ENCODE results near the gene MED12L. TPM values are rescaled to one million over a fixed set of nuclear protein-coding genes. Genes with fewer than 3 reads are reported as not detected.

The MED12L gene
- total RNA-seq, 1 donor from 2014 or later = 0.97 TPM

DNA sequence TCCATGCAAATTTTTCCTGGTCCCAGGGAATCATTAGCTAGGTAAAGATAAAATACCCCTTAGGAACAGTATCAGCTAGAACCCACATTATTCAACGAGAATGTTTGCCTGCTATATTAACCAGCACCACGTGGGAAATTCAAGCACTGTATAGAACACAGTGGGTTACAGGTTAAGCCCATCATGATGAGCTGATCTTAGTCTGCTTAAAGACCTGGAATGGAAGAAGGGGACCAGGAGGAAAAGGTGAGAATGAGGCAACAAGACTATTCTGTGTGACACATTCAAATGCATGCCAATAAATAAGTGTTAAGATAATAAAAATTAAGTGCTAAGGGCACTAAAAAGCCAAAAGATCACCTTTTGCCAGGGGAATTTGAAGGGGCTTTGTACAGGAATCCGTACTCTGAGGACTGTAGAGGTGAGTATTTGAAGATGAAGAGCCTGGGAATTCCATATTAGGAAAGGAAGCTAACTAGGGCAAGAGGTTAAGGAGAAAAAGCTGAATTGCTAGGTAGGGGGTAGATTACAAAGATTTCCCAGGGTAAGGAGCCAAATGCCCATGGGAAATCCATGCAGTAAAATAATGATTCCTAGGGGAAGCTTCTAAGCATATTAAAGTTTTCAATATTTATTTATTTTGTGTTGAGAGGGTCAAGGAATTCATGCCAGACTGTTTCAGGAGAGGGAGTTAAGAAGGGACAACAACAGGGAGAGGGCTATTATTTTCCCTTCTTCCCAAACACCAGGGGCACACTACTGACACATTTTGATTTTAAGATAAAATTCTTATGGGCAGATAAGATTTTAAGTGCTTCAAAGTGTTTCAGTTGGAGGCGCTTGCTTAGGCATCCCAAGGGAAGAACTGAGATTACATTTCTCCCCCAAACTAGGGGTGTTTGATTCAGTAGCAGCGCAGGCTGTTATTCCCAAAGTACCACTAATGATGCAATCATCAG lies 2.3 kb upstream of the MED12L start:
- Mint-ChIP-seq H3K36me3 (ENCODE audit: low read depth) (no peaks in the 10 kb centered on the region), H3K4me1 (ENCODE audit: low read depth) (peaks cover 8% of the 10 kb centered on the region), H3K27ac (ENCODE audit: unreplicated experiment) (no peak overlapping the region), H3K4me3 (ENCODE audit: unreplicated experiment) (no peak overlapping the region), H3K9me3 (ENCODE audit: low read depth) (no peaks in the 10 kb centered on the region), H3K27me3 (ENCODE audit: low read depth) (peaks cover 36% of the 10 kb centered on the region)
- DNase-seq (ENCODE audit: low spot score) = no peak
- no peak for TF ChIP-seq CTCF (IDR thresholded peaks at IDR 0.05)

DNA sequence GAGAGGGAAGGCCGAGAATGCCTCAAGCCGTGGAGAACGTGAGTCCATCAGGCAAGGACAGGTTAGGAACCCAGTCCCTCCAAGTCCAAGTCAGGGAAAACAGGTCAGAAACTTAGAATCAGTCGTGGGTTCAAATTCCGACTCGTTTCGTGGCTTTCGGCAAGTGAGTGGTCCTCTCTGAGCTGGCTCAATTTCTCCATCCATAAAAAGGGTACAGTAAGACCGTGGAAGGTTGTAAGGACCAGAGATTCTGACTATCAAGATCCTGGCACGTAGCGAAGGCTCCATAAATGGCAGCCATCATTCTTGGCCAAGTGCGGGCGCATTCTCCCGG lies 604 bp upstream of the MED12L start:
- peak overlapping the region; percentile 56 for H3K4me3 Mint-ChIP-seq (ENCODE audit: unreplicated experiment)
- no peak for TF ChIP-seq CTCF (IDR thresholded peaks at IDR 0.05)
- no peaks in the 10 kb centered on the region for H3K36me3 Mint-ChIP-seq (ENCODE audit: low read depth)
- no peaks in the 10 kb centered on the region for H3K9me3 Mint-ChIP-seq (ENCODE audit: low read depth)
- no peak overlapping the region for H3K27ac Mint-ChIP-seq (ENCODE audit: unreplicated experiment)
- peaks cover 27% of the 10 kb centered on the region for H3K27me3 Mint-ChIP-seq (ENCODE audit: low read depth)
- H3K4me1 Mint-ChIP-seq (ENCODE audit: low read depth) = peaks cover 8% of the 10 kb centered on the region
- no peak for DNase-seq (ENCODE audit: low spot score)

DNA sequence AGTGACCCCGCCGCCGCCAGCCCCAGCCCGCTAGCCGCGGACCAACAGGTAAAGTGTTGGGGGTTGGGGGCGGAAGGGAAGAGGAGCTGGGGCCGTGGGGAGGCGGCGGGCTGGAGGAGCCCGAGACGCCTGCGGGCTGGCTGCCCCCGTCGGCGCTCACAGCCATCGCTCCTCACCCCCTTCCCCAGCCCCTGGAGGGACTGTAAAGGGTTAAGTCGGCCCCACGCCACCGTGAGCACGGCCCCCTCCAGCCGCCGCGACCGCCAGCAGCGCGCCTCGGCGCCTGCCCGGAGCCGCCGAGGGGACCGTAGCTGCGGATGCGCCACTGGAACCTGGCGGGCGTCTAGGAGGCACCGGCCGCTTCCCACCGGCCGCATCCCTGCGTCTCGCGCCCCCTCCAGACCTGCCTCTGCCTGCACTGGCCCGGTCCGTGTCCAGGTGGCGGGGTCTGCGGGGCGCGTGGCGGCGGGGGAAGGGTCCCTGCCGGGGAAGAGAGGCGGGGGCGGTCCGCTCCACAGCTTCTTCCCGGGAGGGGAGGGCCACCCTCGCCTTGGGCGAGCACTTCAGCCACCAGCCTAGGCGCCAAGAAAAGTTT lies 522 bp downstream of the MED12L start:
- H3K4me3 Mint-ChIP-seq (ENCODE audit: unreplicated experiment) = peak overlapping the region; percentile 89
- no peak for TF ChIP-seq CTCF (IDR thresholded peaks at IDR 0.05)
- DNase-seq (ENCODE audit: low spot score) = no peak

DNA sequence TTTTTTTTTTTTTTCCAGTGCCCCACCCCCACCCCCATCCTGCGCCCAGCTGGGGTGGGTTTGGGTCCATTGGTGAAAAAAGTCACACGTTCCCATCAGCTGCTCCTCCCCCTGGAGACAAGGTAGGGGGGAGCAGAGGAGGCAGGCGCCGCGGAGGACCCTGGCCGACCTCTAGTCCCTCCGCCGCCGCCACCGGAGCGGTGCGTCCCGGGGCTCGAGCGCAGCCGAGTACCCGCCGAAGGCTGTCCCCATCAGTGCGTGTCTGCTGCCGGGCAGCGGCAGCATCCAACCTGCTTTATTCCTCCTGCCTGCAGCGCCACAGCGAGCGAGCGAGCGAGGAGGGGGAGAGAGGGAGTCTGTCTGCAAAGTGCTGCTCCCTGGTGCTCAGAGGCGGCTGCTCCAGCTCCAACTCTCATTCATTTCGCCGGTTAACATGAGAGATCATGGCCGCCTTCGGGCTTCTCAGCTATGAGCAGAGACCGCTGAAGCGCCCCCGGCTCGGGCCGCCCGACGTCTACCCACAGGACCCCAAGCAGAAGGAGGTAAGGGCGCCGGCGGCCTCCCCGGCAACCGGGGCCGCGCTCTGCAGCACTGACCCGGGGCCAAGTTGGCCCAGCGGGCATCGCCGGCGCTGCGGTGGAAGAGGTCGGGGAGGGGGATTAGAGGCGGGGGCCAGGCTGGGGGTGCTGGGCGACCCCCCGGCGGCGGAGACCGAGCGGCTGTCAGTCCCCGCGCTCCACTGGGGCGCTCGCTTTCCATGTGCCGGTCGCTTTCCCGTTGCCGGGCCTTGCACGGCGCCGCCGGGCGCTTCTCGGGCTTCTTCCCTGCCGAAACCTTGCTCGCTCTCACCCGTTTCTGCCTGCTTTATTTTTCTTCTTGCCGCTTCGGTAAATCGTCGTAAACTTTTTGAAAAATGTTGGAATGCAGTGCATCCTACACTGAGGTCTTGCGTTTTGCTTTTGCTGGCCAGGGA lies 1.3 kb downstream of the MED12L start:
- Mint-ChIP-seq H3K9me3 (ENCODE audit: low read depth) (no peaks in the 10 kb centered on the region), H3K4me3 (ENCODE audit: unreplicated experiment) (peak overlapping the region; percentile 89), H3K27me3 (ENCODE audit: low read depth) (peaks cover 21% of the 10 kb centered on the region), H3K27ac (ENCODE audit: unreplicated experiment) (peak overlapping the region; percentile 78), H3K36me3 (ENCODE audit: low read depth) (no peaks in the 10 kb centered on the region), H3K4me1 (ENCODE audit: low read depth) (peaks cover 8% of the 10 kb centered on the region)
- peak; percentile 82 for TF ChIP-seq CTCF (IDR thresholded peaks at IDR 0.05)
- no peak for DNase-seq (ENCODE audit: low spot score)

More for the DNA sequence above, 522 bp downstream of the MED12L start:
- H3K4me1 Mint-ChIP-seq (ENCODE audit: low read depth) = peaks cover 8% of the 10 kb centered on the region
- H3K27ac Mint-ChIP-seq (ENCODE audit: unreplicated experiment) = no peak overlapping the region
- peaks cover 21% of the 10 kb centered on the region for H3K27me3 Mint-ChIP-seq (ENCODE audit: low read depth)
- no peaks in the 10 kb centered on the region for H3K36me3 Mint-ChIP-seq (ENCODE audit: low read depth)
- no peaks in the 10 kb centered on the region for H3K9me3 Mint-ChIP-seq (ENCODE audit: low read depth)

DNA sequence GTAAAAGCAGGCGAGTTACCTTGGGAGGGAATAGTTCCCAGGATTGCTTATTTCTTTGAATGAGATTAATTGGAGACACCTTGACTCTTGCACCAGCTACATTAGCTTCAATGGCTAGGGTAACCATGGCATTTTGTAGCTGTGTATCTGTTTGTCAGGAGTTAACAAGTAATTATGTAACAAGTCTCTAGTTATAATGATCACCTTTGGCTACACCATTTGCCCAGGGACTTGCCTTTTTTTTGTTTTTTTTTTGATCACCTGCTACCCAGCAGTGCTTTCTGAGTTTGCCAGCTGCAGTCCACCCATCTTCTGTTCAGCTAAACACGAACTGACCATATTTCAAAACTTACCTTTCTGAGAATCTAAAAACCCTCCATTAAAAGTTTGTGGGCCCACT lies 2.2 kb downstream of the MED12L start:
- no peak for DNase-seq (ENCODE audit: low spot score)
- Mint-ChIP-seq H3K36me3 (ENCODE audit: low read depth) (no peaks in the 10 kb centered on the region), H3K27ac (ENCODE audit: unreplicated experiment) (no peak overlapping the region), H3K27me3 (ENCODE audit: low read depth) (peaks cover 16% of the 10 kb centered on the region), H3K4me3 (ENCODE audit: unreplicated experiment) (peak overlapping the region; percentile 89), H3K9me3 (ENCODE audit: low read depth) (no peaks in the 10 kb centered on the region), H3K4me1 (ENCODE audit: low read depth) (peaks cover 8% of the 10 kb centered on the region)
- TF ChIP-seq CTCF (IDR thresholded peaks at IDR 0.05) = no peak

Measured in chondrocyte (in vitro differentiated cells).